HPDE6-E6E7 (cell line): ENCODE data around the gene RAI1.
"Not testable (repeated sequence)": the region's sequence is repeated elsewhere in the genome, so short reads cannot be mapped to it uniquely, and the experiment has no call there.

Source experiments
- DNase-seq: peaks from one replicate; pipeline ENCODE4 v3.0.0; 2011; ENCODE audit warnings: missing footprints; ENCODE audit errors: extremely low spot score

Gene RAI1

DNA sequence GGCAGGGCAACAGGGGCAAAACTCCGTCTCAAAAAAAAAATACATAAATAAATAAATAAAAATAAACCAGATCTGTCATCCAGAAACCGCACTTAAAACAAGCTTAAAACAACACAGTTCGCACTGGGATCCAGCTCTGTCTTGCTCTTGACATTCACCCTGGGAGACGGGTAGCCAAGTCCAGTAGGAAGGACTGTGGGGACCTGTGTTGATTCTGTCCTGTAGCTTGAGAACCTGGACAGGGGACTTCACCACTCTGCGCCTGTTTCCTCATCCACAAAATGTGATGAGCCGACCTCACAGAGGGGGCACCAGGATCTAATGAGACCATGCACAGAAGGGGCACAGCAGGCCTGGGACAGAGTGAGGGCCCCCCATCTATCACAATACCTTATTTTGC lies 1.5 kb upstream of the RAI1 start:
- no peak for DNase-seq

DNA sequence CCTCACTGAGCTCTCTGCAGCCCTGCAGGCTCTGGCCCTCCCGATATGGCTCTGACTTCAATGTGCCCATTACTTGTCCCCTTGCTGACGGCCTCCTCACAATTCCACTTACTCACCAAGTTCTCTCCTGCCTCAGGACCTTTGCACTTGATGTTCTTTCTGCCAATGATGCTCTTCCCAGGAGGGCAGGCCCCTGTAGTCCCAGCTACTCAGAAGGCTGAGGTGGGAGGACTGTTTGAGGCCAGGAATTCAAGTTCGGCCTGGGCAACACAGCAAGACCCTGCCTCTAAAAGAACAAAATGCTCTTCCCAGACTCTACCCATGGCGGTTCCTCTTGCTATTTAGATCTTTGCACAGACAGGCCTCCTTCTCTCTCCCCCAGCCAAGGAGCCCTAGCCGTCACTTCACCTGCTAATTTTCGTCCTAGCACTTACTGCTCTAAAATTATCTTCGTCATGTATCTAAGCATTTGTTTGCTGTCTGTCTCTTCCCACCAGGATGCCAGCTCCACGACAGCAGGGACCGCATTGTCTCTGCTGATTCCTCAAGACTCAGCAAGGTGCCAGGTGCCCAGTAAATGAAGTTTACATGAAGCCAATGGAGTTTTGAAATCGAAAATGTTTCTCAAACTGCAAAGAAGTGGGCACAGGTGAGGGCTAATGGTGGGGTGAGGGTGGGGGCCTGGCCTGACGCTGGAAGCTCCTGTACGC lies 626 bp upstream of the RAI1 start:
- no peak for DNase-seq

DNA sequence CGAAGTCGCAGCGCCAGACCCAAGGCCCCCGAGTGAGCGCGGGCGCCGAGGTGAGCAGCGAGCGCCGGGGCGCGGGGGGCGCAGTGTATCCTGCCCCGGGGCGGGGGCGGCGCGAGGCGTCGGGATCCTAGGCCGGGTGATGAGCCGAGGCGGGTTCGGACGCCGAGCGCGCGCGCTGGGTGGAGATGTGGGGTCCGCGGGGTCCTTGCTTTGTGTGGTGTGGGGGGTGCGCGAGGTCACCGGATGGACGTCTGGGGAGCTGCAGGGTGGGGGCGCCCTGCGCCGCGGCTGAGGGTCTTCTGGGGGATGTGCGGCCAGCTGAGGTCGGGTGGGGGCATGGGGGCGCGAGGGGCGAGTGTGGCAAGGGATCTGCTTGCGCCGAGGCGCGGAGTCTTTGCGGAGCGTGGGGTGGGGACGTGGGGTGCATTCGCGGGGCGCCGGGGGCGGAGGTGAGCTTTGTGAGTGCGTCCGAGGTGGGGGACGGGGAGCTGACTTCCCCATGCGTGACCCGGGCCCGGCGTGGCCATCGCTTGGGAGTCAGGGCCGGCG lies 560 bp downstream of the RAI1 start:
- no peak for DNase-seq

DNA sequence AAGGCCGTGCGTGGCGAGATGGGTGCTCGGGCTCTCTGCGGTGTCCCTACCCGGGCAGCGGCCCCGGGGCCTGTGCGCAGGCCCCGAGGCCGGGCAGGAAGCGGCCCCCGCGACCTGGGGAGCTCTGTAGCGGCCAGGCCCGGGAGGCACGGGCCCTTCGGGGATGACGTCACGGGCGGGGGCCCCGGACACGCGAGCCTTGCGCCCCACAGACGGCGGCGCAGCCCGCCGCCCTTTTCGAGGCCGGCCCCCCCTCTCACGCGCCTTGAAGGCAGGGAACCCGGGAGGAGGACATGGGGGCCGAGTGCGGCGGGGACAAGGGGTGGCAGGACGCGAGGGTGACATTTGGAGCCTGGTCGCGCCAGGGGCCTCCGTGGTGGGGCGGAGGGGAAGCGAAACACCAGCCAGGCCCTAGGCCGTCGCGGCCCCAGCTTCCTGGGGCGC lies 1.1 kb downstream of the RAI1 start:
- no peak for DNase-seq

DNA sequence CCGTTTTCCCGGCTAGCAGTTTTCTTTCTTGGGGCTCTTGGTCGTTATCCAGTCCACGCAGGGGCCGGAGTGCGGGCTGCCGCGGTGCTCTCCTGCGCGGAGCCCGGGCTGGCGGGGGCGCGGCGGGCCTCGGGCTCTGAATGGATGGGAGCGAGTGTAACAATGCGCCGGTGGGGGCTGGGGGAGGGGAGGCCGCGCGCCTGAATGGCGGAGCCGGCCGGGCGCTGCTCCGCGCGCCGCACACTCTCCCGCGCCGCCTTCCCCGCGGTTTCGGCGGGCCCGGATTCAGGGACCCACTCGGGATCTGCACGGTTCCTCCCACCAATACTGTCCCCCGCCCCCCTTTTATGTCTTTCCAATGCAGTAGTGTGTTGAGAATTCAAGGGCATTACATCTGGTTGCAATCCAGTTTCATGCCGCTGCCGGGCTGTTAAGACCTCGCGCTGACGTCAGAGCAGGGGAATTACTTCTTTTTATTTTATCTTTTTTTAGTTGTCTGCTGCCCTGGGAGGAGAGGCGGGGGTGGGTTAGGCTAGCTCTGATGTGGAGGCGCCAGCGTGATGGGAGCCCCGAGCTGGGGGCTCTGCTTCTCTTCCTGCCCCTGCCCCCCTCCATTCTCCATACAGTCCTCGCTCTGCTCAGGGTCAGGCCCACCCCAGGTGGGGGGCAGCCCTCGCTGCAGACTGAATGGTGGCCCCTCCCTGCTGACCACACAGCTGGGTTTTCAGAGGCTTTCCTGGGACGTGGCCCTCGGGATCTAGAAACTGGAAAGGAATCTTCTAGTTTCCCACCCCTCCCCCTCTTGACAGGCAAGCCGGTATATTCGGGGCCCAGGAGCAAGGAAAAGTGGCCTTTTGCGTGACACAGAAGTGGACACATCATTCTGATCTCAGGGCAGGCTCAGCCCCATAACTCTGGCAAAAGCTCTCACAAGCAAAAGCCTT lies 1.8 kb downstream of the RAI1 start:
- DNase-seq: no peak

DNA sequence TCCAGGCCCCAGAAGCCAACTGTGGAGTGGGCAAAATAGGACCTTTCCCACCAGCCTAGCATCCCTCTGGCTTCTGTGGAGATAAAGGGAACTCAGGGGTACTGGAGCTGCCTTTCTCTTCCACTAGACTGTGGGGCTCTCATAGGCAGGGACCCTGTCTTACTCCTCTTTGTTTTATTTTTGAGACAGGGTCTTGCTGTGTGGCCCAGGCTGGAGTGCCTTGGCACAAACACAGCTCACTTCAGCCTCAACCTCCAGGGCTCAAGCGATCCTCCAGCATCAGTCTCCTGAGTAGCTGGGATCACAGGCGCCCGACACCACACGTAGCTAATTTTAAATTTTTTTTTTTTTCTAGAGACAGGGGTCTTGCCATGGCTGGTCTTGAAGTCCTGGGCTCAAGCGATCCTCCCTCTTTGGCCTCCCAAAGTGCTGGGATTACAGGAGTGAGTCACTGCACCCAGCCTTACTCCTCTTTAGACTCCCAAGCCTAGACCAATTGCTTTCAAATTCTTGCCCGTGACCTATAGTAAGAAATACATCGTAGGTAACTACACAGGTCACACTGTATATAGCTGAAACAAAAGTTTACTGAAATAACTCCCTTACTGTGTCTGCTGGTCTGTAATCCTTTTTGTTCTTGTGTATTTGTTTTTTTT lies 2.6 kb downstream of the RAI1 start:
- DNase-seq: no peak

DNA sequence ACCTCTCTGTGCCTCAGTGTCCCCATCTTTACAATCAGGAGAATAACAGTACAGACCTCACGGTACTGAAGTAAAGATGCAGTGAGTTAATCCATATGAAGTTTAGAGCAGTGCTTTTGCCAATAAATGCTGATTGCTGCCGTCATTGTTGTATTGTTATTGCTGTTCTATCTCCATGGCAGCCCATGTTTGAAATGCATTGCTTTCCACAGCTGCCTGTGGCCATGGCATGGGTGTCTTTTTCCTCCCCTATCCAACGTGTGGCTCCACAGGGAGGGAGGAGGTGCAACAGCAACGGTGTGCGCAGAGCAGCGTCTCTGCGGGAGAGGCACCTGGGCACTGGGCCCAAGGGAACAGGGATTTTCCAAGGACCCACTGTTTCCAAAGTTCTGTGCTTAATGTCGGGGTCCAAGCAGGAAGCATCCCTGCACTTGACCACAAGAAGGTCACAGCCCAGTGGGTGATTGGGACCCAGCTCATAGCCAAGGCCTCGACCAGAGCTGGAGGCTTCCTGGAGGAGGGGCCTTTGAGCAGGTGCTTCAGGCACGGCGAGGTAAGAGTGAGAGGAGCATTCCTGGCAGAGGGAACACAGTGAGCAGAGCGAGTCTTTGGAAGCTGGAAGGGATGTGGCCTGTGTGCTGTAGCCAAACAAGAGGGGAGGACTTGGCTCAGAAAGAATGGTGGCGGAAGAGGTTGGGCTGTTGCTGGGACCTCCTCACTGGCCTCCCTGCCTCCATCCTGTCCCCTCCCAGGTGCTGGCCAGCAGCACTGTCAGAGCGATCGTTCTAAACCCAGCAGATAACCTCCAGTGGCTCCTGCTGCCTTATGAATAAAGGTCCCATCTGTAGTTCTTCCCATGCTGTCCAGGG lies 3.9 kb downstream of the RAI1 start:
- no peak for DNase-seq

DNA sequence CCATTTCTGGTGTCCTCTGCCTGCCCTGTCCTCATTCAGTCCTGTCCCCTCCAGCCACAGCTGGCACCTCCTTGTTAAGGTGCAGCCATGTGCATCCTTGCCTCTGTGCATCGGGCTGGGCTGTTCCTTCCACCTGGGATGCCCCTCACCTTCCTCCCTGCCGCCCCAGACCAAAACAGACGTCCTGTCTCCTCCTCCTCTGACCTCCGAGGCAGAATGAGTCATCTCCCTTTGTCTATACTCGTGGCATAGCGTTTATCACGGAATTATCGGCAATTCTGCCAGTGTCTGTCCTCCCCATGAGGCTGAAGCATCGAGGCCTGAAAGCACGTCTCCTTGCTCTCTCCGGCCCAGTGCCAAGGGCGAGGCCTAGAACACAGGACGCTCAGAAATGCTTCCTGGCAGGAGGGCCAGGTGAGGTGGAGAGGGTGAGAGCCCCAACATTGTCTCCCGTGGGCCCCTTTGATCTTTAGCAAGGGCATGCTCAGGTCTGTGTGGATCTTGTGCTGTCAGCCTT lies 4.6 kb downstream of the RAI1 start:
- peak; percentile 76 for DNase-seq

DNA sequence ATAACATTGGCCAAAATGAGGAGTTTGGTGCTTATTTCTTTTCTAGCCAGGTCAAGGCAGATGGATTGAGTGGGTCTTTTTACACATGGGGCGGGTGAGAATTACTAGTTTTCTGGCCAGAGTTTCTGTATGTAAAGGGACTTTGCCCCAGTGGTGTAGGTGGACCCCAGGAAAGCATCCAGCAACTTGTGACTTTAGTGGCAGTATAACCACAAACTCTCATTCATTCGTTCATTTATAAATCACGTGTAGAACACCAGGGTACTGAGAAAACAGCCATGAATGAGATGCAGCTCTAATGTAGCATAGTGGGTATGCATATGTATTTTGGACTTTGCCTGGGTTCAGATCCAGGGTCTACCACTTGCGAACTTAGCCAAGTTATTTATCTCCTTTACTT lies 8.1 kb downstream of the RAI1 start:
- DNase-seq: no peak

DNA sequence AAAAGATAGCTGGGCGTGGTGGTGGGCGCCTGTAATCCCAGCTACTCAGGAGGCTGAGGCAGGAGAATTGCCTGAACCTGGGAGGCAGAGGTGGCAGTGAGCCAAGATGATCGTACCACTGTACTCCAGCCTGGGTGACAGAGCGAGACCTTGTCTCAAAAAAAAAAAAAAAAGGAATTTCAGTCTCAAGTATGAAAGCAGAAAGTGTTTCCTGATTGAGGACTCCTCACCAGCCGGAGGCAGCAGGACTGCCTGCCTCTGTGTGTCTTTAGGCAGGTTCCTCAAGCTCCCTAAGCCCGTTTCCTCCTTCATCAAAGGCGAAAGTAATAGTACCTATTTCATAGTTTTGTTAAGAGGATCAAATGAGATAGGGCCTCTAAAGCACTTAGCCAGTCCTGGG lies 9.0 kb downstream of the RAI1 start:
- DNase-seq: not testable (repeated sequence)

DNA sequence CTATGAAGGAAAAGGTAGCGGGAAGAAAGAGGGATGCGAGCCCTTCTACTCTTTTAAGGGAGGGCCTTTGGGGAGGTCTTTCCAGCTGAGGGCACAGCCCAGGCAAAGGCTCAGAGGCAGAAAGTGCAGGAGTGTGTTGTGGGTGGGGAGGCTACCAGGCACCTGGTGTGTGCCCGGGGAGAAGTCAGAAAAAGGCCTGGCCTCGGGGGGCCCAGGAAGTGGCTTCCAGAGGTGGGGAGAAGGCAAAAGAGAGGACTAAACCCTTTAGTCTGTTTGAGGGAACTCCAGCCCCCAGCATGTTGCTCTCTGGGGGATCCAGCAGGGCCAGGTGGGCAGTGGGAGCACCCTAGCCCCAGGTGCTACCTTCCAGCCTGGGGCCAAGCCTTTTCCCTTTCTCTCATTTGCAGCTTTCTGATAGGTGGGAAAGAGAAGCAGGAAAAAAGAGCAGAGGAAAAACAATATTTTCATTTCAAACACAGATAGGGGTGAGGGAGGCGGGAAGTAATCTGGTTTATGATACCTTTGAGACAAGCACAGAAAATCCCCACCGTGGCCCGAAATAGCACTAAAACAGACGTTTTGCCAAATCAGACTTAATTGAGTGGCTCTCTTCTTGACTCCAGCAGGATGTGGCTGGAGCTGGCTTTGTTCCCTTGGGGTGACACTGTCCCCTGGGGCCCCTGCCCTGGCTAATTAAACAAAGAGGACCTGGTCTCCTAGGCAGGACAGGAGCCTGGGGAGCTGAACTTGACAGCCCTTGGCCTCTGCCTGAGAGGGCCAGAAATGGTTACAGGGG lies 10.4 kb downstream of the RAI1 start:
- no peak for DNase-seq

DNA sequence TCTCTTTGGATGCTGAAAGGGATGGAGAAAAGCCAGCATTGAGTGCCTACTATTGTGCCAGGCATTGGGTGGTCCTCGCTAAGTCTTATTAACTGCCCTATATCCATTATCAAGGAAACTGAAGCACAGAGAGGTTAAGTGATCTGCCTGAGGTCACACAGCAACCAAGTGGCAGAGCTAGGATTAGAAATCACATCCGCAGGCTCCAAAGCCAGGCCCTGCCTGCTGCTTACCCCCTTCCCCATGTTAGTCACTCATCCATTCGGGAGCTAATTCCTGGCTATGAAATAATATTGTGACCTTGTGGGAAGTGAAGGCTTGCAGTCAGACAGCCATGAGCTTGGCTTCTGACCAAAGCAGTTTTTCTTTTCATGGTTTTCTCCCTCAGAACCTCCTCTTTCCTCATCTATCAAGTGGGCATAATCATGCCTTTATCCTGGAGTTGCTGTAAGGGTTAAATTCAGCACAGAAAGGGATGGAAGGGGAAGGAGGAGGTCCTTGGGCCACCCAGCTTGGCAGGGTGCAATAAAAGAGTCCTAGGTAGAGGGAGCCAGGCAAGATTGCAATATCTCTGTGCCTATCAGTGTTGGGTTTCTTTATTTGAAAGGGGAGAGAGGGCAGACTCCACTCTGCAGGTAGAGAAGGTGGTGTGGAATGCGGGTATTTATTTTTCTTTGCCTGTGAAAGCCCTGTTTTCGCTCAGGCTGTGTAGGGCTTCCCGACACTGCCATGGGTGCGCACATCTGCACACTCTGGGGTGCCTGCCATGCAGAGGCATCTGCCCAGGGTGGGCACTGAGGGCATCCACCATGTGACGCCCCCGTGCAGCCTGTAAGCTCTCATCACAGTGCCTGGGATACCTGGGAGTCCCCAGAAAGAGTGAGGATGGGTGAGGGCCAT lies 11.3 kb downstream of the RAI1 start:
- DNase-seq: no peak

DNA sequence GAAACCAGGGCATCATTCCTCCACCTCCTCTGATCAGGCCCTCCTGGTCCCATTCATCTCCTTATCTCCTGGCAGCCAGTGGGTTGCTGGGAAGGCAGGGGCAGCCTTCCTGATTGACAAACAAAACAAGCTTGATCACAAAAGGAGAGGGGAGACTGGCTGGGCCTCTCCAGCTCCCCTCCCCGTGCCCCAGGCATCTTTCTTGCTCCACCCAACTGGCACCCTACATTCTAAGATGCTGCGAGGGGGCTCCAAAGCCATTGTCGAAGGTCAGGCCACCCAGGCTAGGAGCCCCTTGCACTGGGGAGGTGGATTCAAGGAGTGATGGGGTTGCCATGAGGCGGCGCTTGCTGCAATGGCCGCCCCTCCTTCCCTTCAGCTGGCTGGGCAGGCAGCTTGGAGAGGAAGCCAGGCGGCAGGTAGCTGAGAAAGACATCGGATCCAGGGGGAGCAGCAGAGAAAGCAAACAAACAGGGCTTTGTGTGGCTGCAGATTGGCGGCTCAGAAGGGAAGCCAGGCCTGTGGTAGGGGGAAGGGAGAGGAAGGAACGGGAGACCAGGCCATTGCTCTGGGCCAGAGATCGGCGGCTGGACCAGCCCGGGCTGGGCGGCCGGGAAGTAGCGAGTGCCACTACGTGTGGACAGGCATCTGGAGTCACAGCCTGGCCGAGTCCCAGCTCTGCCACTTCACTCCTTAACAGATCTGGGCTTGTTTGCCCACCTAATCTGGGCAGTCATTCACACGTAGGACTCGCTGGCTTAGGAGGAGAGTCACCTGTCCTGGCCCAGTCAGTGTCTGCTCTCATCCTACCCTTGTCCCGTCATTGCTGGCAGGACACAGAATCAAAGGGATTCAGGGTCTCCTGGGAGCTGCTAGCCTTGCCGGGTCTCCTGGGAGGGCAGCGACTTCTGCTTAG lies 12.3 kb downstream of the RAI1 start:
- DNase-seq: peak; percentile 58

DNA sequence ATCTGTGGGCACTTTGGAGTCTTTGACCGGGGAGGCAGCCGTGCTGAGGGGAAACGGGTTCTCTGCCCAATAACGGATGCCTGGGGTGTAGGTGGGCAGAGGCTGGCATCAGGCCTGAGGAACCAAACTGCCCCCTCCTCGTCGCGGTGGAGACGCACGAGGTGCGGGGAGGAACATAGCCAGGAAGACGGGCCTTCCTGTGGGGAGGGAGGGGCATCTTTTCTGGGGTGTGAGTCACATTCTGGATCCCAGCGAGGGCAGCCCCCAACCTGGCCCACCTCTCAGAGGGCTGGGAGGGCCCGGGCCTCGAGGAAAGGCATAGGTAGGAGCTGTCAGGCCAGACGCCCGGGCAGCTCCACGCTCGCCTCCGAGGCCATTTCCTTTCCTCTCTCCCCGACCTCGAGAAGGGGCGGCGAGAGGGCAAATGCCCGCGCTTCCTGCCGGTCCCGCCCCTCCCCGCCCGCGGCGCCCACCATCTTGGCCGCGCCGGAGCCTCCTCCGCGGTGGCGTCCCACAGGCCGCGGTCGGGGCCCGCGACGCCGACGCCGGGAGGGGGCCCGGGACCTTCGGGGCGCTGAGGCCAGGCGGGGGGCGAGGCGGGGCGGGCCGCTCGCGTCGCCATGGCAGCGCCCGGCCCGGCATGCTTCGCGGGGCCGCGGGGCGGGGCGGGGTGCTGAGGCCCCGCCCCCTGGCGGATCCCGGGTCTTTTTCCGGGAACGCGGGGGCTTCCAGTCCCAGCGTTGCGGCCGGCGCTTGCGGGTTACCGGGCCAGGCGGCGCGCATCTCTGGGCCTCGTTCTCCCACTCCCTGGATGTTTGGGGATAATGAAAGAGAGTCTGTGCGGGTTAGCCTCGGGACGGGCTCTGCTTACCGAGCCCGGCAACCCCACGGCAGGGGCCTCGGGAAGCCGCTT lies 13.2 kb downstream of the RAI1 start:
- DNase-seq: peak; percentile 76

DNA sequence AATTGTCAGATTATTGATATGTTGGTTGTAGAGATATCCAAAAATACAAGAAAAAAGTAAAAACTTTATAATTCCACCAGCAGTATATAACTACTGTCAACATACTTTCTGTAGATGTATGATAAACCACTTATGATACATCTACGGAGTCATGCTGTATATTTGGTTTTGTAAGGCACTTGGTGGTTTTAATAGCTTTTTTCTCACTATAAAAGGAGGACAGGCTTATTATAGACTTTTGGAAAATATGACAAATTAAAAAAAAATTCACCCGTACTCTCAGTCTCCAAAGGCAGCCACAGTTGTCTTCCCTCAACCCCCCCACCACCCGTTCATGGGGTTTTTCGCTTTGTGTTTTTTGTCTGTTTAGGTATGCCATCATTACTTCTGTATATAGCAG lies 14.8 kb downstream of the RAI1 start:
- DNase-seq: no peak

DNA sequence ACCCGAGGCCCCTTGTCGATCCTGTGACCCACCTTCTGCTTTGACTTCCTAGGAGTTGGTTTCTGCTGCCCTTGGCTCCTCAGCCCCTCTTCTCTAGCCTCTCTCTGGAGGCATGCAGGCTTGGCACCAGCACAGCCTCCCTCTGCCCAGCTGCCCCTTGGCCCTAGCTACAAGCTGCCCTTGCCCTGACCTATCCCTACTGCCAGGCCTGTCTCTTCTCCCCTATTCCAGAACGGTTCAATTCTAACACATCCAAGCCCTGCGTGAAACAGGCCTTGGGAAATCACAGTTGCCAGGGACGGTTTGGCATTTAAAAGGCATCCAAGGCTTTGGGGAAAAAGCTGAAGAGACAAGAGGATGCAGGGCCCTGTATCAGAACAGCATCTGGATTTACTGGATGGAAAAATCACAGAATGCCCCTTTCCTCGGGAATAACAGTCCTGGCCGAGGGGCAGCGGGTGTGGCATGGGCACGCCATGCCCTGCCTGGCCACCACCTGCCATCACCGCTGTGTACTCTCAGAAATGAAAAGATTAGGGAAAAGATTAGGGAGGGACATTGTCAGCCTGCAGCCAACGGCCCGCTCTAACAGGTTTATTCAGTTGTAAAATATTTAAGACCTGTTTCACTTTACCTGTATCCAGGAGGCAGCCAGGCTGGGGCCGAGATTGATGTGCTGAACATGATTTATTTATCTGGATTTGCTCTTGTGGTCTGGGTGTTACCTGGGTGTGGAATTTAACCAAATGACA lies 15.8 kb downstream of the RAI1 start:
- no peak for DNase-seq
